AG04450 (cell line): ENCODE measurements around the gene SCFD1. TPM values are rescaled to one million over a fixed set of nuclear protein-coding genes. Genes with fewer than 3 reads are reported as not detected.
"Not testable (repeated sequence)": the region's sequence is repeated elsewhere in the genome, so short reads cannot be mapped to it uniquely, and the experiment has no call there.

Source experiments
- CTCF ChIA-PET: fragments of 300-600, 350-600 bp; formaldehyde crosslinking; extraction: SDS; loops from one replicate; lab custom pipeline; 2022; ENCODE audit warnings: antibody characterized with exemption, inconsistent platforms; lab: Charles Lee
- POLR2A ChIA-PET: fragments of 350-600 bp; formaldehyde crosslinking; extraction: SDS; loops from one replicate; lab custom pipeline; 2021; ENCODE audit warnings: antibody characterized with exemption, inconsistent platforms; lab: Yijun Ruan, JAX
- DNase-seq: peaks from one replicate; pipeline ENCODE4 v3.0.0-alpha.2; 2011; ENCODE audit warnings: low read depth, low spot score
- H3K27ac ChIP-seq: one replicate; pipeline ENCODE4 v1.5.1; 2012; ENCODE audit warnings: low read depth, low read length, control low read depth
- H3K27me3 ChIP-seq: one replicate; pipeline ENCODE4 v1.6.0; 2012; ENCODE audit warnings: low read length; ENCODE audit not compliant: control insufficient read depth, insufficient read depth
- H3K4me3 ChIP-seq: 2 replicates; pipeline ENCODE4 v1.5.1; 2011; ENCODE audit warnings: mild to moderate bottlenecking, low read depth, low read length, control low read depth
- H3K9me3 ChIP-seq: 2 replicates; pipeline ENCODE4 v1.5.1; 2012; ENCODE audit warnings: low read length; ENCODE audit not compliant: control insufficient read depth, insufficient read depth
- polyA plus RNA-seq: library from polyadenylated mRNA; depleted of rRNA; stranded (reverse); fragments of >200 nt; gene quantifications from 2 replicates; pipeline ENCODE4 v1.2.3, GENCODE V29; 2011
- TF ChIP-seq, protein P1 (sequence below): IDR thresholded peaks from 2 replicates; pipeline ENCODE4 v1.5.1; 2011; ENCODE audit warnings: low read depth, low read length, control low read depth, inconsistent platforms

SCFD1 gene
- polyA plus RNA-seq, 1 experiment = 160 TPM

DNA sequence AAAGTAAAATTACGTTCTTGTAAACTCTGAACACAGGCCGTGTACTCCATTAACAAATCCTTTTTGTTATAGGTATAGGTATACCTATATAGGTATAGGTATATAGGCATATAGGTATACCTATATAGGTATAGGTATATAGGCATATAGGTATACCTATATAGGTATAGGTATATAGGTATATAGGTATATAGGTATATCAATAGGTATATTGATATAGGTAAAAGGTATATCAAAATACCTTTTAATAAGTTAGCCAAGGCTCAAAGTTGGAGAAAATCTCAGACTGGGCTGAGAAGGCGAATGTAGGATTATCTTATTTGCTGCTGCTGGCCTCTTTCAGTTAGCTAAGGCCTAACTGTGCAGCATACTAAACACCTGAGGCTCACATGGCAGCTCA, 3.4 kb downstream of the SCFD1 start:
- CTCF ChIA-PET = no interaction called here
- no peak overlapping the region for H3K4me3 ChIP-seq
- no peak overlapping the region for H3K27ac ChIP-seq
- no peaks in the 10 kb centered on the region for H3K27me3 ChIP-seq
- POLR2A ChIA-PET = no interaction called here
- no peaks in the 10 kb centered on the region for H3K9me3 ChIP-seq
- DNase-seq = no peak
- TF ChIP-seq, protein P1, sequence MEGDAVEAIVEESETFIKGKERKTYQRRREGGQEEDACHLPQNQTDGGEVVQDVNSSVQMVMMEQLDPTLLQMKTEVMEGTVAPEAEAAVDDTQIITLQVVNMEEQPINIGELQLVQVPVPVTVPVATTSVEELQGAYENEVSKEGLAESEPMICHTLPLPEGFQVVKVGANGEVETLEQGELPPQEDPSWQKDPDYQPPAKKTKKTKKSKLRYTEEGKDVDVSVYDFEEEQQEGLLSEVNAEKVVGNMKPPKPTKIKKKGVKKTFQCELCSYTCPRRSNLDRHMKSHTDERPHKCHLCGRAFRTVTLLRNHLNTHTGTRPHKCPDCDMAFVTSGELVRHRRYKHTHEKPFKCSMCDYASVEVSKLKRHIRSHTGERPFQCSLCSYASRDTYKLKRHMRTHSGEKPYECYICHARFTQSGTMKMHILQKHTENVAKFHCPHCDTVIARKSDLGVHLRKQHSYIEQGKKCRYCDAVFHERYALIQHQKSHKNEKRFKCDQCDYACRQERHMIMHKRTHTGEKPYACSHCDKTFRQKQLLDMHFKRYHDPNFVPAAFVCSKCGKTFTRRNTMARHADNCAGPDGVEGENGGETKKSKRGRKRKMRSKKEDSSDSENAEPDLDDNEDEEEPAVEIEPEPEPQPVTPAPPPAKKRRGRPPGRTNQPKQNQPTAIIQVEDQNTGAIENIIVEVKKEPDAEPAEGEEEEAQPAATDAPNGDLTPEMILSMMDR = no peak

DNA sequence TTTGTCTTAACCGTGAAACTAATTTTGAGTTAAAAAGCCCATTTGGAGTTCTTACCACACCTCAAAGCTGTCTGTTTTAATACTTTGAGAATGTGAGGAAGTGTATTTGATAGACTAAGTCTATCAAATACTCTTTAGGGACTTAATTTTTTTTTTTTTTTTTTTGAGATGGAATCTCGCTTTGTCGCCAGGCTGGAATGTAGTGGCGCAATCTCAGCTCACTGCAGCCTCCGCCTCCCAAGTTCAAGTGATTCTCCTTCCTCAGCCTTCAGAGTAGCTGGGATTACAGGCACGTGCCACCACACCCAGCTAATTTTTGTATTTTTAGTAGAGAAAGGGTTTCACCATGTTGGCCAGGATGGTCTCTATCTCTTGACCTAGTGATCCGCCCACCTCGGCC, 7.3 kb downstream of the SCFD1 start:
- not testable (repeated sequence) for DNase-seq, H3K9me3 ChIP-seq, H3K27ac ChIP-seq, H3K27me3 ChIP-seq, H3K4me3 ChIP-seq
- POLR2A ChIA-PET = interaction anchor here (0.6 kb wide), 1 partner anchor 94 kb away, joined by 5 read pairs; no protein-coding TSS in a partner anchor
- CTCF ChIA-PET = interaction anchor here (1.6 kb wide), 1 partner anchor 27 kb away, joined by 3 read pairs; no protein-coding TSS in a partner anchor

DNA sequence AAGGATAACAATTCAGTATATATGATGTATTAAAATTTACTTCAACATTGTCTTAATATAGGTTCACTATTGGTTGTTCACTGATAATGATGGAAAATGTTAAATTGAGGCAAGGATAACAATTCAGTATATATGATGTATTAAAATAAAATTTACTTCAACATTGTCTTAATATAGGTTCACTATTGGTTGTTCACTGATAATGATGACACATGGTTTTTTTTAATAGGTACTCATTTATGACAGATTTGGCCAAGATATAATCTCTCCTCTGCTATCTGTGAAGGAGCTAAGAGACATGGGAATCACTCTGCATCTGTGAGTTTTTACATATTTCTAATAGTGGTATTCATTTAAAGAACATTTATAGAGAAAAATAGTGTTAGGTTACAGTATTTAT, 8.1 kb downstream of the SCFD1 start:
- CTCF ChIA-PET = no interaction called here
- POLR2A ChIA-PET = no interaction called here
- TF ChIP-seq, protein P1 = no peak

DNA sequence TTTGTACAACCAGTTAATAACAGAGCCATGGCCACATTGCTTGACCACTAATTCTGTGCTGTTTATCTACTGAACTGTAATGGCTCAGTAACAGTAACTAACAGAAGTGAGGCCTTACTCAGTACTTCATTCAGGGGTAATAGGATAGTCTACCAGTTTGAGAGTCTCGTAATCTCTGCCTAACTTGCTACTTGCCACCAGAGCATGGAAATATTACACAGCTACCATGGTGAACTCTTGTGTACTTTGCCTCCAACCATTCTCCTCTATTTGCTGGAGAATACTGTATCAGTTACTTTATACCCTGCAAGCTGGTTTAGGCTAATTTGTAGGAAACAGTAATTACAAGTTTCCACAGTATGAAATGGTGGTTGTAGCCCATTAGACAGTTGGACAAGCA, 10.6 kb downstream of the SCFD1 start:
- H3K27ac ChIP-seq = no peak overlapping the region
- H3K27me3 ChIP-seq = no peaks in the 10 kb centered on the region
- ChIA-PET CTCF (interaction anchor here (1.0 kb wide), 1 partner anchor 11 kb away, joined by 3 read pairs; no protein-coding TSS in a partner anchor), POLR2A (no interaction called here)
- H3K9me3 ChIP-seq = no peaks in the 10 kb centered on the region
- H3K4me3 ChIP-seq = no peak overlapping the region
- DNase-seq = no peak
- TF ChIP-seq, protein P1 = no peak

More for the DNA sequence above, 8.1 kb downstream of the SCFD1 start:
- Histone ChIP-seq H3K4me3 (no peak overlapping the region), H3K27ac (no peak overlapping the region), H3K9me3 (no peaks in the 10 kb centered on the region), H3K27me3 (no peaks in the 10 kb centered on the region)
- DNase-seq = no peak

DNA sequence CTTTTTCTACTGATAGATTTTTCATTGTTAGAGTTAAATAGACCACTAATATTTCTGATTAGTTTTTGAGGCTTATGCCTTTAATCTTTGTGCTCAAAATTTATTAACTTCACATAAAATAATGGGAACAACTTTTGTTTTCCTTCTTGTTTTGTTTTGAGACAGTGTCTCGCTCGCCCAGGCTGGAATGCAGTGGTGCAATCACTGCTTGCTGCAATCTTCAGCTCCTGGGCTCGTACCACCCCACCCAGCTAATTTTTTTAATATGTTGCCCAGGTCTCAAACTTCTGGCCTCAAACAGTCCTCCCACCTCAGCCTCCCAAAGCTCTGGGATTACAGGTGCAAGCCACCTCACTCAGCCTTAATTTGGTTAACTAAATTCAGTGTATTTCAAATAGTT, 16.8 kb downstream of the SCFD1 start:
- CTCF ChIA-PET = no interaction called here
- Histone ChIP-seq H3K9me3 (no peaks in the 10 kb centered on the region), H3K27me3 (no peaks in the 10 kb centered on the region), H3K4me3 (no peak overlapping the region), H3K27ac (no peak overlapping the region)
- TF ChIP-seq, protein P1 = no peak
- DNase-seq = no peak
- POLR2A ChIA-PET = no interaction called here

DNA sequence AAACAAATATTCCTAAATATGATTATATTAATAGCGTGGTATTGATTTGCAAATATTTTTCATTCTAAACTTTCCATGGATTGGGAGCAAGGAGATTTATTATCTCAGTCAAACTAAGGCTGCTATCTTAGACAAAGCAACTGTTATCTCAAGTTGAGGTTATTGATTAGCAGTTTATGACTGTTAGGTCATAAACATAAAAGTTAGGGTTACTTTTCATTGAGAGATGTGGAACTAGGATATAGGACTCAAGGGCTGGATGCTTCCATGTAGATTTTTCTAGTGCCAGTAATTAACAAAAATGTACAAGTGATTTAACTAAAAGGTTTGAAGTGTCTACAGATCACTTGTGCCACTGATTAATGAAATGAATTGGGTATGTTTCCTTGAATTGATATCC, 19.1 kb downstream of the SCFD1 start:
- DNase-seq = no peak
- Histone ChIP-seq H3K4me3 (no peak overlapping the region), H3K9me3 (no peaks in the 10 kb centered on the region), H3K27ac (no peak overlapping the region), H3K27me3 (no peaks in the 10 kb centered on the region)
- CTCF ChIA-PET = no interaction called here
- TF ChIP-seq, protein P1 = no peak
- POLR2A ChIA-PET = no interaction called here

DNA sequence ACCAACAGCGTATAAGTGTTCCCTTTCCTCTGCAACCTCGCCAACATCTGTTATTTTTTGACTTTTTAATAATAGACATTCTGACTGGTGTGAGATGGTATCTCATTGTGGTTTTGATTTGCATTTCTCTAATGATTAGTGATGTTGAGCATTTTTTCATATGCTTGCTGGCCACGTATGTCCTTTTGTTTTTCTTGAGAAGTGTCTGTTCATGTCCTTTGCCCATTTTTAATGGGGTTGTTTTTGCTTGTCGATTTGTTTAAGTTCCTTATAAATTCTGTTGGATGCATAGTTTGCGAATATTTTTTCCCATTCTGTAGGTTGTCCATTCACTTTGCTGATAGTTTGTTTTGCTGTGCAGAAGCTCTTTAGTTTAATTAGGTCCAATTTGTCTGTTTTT, 22.3 kb downstream of the SCFD1 start:
- DNase-seq, H3K27ac ChIP-seq, POLR2A ChIA-PET, H3K27me3 ChIP-seq, H3K9me3 ChIP-seq, H3K4me3 ChIP-seq: not testable (repeated sequence)
- CTCF ChIA-PET = interaction anchor here (0.5 kb wide), 1 partner anchor 13 kb away, joined by 3 read pairs; no protein-coding TSS in a partner anchor
